GM21723 (cell line): ENCODE measurements around the gene TMEM60.
"Not testable (repeated sequence)": the region's sequence is repeated elsewhere in the genome, so short reads cannot be mapped to it uniquely, and the experiment has no call there.

Experiments used
- ATAC-seq: cut with Tn5 transposase; IDR thresholded peaks from one replicate; pipeline ENCODE4 v1.9.1; 2021; ENCODE audit warnings: mild to moderate bottlenecking, moderate library complexity; ENCODE audit not compliant: unreplicated experiment

The TMEM60 gene, protein sequence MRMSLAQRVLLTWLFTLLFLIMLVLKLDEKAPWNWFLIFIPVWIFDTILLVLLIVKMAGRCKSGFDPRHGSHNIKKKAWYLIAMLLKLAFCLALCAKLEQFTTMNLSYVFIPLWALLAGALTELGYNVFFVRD

DNA sequence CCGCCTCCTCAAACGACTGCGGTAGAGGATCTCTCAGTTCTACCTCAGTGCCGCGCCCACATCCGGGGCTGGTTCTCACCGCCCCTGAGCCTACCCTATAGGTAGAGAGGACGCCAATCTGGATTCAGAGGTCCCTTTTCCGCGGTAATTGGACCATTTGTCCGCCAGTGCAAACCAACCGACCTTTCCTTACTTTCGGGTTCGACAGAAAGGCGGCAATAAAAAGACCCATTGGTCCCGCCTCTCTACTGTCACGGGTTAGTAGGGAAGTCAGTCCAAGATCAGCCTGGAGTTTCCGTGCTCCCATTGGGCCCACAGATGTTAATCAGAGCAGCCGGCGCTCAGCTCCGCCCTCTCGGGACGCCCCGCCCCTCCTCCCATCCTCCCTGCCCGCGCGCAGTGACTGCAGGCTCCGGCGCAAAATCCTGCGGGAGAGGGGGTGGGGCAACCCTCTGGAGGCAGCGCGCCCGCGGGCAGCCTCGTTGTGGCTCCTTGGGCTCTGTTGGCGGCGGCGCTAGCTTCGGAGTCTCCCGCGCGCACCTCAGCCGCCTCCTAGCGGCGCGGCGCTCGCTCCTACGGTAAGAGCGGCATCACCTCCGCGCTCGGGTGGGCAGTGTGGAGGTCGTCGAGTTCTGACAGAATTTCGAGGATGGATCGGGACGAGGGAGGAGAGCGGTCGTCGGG, at the start of gene TMEM60, which contains the start of gene PHTF2:
TSS of gene TMEM60 (minus strand) at position 41 of the 684 bp plus-strand sequence. CDS start 4,061 bp downstream, outside the sequence.
TSS of gene PHTF2 (plus strand) at position 380 of the 684 bp plus-strand sequence.
- peak; percentile 89 for ATAC-seq

DNA sequence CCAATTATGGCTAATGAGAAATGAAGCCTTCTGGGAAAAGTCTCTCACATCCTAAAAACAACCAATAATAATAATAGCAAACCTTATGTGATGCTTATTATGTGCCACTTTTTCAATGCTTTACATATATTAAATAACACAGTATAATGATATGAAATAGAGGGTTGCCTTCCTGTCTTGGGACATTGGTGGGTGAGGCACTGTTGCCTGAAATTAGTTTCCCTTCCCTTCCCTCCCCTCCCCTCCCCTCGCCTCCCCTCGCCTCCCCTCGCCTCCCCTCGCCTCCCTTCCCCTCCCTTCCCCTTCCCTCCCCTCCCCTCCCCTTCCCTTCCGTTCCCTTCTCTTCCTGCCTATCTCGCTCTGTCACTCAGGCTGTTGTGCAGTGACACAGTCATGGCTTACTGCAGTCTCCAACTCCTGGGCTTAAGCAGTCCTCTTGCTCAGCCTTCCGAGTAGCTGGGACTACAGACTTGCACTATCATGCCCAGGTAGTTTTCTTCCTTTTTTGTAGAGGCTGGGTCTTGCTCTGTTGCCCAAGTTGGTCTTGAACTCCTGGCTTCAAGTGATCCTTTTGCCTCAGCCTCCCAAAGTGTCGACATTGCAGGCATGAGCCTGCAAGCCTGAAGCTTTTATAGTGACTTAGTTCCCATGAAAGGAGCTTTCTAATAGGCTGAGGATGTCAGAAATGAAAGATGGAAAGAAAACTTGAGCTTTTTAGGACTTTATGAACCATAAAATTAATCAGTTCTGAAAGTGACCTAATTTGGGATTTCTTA, 48.3 kb upstream of the TMEM60 start:
- ATAC-seq: no peak

DNA sequence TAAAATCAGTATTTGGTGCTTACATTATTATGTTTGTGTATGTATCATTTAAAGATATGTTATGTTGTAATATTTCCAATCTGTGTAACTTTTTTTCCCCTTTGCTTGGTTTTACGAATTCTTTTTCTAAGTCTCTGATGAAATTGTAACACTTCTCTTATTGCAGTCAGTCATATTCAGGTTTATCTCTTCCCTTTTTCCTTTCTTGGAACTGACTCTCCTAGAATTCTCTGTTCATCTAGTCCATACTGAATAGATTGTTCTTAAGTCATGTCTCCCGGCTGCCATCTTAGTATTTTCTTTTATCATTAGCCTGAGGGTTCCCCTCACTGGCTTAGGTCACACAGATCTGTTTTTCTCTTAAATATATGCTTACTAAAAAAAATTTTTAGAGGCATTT, 45.0 kb upstream of the TMEM60 start:
- ATAC-seq: no peak

DNA sequence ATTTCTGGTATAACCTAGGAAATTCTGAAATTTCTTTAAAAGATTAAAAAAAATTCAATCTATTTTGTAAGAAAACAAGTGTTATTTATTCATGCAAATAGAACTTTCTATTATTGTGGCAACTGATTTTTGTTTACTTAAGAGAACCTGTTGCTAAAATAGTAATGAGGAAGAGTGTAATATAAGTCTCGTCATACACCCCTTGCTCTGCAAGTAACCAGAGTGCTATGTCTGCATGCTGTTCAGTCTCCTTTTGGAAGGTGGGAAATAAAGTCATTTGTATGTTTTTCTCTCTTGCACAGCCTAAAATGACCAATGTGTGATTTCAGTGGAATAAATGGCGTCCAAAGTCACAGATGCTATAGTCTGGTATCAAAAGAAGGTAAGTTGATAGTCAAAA, 41.7 kb upstream of the TMEM60 start:
- ATAC-seq: no peak

DNA sequence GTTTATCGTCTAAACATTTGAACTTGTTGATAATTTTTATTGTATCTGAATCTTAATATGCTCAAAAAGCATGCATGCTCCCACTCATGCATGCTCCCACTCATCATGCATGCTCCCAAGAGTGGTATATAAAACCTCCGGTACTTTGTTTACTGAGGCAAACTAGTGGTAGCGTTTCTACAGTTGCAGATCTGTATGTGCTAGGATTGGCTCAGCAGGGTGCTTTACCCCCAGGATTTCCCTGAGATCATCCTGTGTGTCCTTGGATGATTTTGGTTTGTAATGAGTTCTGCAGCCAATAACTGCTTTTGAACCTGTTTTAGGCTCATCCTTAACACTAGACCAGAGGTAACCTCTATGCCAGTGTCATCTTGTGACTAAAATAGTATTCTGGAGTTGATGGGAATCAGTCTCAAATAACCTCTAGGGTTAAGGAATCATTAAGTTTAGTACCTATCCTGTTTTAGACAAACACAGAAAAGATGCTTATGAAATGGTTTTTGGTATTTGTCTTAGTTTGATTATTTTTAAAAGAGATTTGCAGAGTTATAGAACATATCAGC, 40.8 kb upstream of the TMEM60 start:
- no peak for ATAC-seq

DNA sequence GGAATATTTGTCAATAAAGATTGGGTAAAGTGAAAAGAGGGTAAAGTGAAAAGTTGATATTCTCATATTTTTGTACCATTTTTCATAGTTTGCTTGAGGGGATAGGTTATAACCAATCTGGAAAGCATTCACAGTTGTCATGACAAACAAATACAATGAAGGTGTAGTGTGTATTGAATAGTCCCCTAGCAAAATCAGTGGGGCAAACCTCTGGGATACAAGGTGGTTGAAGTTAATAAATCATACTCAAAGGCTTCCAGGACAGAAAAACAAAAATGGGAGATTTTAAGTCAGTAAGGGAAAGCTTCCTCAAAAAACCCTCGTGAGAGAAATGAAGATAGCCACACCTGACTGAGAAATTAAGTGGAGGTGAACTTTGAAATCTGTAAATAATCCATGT, 39.7 kb upstream of the TMEM60 start:
- ATAC-seq: no peak

DNA sequence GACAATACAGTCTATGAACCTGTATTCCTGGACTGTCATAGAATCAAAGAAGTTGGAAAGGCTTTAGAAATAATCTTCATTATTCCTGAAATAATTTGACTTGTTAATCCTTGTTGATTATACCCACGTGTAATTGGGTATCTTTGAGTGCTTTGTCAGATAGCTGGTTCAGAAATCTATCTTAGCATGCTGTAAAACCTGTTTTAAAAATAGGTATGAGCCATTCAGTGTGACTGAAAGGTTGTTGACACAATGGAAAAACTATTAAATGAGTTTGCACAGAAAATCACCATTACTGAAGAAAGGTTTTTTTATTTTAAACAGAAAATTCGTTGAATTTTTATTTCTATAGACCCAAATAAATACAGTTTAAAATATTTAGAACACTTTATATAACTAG, 39.0 kb upstream of the TMEM60 start:
- no peak for ATAC-seq

DNA sequence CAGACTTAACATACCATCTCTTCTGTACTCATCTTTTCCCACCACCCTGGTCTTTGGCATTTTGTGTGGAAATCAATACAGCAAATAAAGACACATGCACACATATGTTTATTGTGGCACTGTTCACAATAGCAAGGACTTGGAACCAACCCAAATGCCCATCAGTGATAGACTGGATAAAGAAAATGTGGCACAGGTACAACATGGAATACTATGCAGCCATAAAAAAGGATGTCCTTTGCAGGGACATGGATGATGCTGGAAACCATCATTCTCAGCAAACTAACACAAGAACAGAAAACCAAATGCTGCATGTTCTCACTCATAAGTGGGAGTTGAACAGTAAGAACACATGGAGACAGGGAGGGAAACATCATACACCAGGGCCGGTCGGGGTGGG, 38.2 kb upstream of the TMEM60 start:
- not testable (repeated sequence) for ATAC-seq

DNA sequence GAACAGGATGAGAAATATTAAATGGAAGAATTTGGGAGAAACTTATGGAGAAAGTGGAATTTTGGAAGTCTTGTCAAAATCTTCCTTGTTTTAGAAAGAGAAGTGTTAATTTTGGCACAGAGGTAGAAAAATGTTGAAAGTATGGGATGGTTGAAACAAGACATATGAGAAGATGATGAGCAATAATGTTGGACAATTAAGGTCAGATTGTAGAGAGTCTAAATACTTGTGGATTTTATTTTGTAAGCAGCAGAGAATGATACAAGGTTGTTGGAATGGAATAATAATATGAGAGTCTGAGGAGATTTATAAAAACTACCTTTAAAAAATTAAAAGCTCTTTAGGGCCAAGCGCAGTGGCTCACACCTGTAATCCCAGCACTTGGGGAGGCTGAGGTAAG, 34.9 kb upstream of the TMEM60 start:
- ATAC-seq: no peak

DNA sequence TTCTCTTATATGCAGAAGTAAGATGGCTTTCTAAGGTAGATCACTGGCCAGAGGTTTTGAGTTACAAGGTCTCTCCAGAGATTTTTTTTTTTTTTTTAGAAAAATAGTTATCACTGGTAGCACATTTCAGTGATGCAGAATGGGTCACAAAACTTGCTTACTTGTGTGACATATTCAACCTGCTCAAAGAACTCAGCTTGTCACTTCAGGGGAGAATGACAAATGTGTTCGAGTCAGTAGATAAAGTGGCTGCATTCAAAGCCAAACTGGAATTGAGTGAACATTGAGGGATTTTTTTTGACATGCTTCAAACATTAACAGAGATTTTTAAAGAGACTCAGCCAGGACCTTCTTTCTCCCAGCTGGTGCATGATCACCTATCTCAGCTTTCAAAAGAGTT, 33.7 kb upstream of the TMEM60 start:
- ATAC-seq: no peak

DNA sequence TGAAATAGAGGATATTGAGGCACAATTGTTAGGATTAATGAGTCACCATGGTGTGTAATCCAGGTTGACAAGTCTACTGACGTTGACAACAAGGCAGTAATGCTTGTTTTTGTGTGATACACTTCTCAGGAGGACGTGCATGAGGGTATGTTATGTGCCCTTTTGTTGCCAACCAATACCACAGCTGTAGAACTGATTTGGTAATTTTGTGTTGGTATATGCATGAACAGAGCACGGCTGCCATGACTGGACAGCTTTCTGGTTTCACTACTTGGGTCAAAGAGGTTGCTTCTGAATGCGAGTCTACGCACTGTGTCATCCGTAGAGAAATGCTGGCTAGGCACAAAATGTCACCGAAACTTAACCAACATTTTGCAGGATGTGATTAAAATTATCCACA, 33.2 kb upstream of the TMEM60 start:
- no peak for ATAC-seq

DNA sequence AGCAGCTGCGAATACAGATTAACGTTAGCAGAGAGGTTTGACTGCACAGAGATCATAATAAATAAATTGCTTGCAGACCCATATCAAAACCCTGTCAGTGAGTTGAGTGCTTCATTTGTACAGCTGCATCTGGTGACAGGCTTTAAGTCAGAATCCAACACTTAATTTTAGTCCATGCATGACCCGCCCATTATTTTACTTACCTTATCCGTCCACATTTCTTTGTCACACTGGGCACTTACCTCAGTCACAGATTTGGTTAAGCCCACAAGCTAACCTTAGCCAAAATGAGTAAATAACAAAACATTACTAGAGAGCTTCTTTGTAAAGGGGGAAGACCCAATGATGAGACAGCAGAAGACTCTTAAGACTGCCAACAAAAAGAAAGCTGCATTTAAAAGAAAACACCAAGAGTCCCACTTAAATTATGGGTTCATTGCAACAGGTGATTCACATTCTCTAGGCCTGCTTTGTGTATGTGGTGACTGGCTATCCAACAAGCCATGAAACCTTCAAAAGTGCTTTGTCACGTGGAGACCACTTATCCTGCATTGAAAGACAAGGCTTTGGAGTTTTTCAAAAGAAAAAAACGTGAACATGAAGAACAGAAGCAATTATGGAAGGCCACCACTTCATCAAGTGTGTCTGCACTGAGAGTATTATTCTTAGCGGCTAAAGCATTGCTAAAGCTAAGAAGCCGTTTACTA, 32.6 kb upstream of the TMEM60 start:
- no peak for ATAC-seq

DNA sequence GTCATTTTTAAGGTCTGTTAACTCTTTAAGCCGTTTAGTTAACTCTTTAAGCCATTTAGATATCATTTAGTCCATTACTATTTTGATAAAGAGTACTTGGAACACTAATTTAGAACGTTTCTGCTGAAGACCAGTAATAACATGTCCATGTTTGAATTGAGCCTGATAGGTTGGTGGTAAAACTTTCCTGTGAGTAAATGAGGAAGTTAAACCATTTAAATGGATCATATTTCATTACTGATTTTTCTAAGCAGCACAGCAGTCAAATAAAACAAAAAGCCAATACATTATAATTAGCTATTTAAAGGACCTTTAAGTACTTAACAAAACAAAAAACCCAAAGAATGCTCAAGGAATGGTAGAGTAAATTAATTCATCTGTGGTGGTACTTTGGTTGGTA, 29.8 kb upstream of the TMEM60 start:
- ATAC-seq: no peak

DNA sequence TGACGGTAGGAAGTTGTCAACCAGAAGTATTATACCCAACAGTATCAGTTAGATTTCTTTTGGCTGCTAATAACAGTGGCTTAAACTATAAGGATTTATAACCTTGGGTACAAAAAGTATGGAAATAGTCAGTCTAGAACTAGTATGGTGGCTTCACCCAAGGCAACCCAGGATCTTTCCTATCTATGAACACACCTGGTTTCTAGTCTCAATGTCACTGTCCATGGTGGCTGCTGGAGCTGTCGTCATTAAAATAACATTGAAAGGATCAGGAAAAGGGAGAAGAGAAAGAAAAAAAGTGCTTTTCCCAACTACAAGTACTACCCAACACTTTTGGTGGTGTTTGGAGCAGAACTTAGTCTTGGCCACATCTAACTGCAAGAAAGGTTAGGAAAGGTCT, 28.1 kb upstream of the TMEM60 start:
- no peak for ATAC-seq

DNA sequence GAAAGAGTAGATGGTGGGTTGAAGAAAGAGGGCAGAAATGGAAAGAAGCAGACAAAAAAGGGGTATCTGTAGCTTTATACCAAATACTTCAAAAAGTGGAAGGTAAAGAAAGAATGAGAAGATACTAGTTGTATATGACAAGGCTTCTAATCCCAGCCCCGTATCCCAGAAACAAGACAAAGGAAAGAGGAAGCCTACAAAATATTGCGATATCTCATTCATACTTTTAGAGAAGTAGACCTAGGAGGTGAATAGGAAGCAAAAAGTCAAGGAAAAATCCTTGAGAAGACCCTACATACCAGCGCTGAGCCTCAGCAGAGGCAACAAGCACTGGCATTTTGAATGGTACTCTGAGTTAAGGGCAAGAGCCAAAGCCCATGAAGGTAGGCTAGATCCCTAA, 26.9 kb upstream of the TMEM60 start:
- no peak for ATAC-seq

DNA sequence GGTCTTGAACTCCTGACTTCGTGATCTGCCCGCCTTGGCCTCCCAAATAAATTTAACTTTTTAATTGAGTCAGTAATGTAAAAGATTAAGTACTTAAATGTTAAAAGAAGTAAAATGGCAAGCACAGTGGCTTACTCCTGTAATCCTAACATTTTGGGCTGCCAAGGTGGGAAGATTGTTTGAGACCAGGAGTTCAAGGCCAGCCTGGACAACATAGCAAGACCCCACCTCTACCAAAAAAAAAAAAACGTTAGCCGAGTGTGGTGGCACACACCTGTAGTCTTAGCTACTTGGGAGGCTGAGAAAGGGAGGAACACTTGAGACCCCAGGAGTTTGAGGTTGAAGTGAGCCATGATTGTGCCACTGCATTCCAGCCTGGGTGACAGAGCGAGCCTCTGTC, 26.4 kb upstream of the TMEM60 start:
- ATAC-seq: no peak

DNA sequence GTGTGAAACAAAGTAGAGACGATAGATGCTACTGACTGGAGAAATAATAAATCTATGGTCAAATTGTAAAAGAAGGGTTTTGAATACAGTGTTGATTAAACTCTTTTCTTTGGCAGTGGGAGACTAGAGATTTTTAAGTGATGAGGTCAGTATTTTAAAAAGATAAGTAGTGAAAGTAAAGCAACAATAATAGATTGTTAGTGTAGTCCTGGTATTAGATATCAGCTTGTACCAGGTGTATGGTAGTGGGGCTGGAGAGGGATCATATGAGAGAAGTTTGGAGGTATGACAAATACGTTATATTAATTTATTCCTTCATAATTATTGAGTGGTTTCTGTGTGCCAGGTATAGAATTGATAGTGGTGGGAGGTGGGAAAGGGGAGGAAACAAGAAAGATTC, 25.6 kb upstream of the TMEM60 start:
- peak; percentile 37 for ATAC-seq

DNA sequence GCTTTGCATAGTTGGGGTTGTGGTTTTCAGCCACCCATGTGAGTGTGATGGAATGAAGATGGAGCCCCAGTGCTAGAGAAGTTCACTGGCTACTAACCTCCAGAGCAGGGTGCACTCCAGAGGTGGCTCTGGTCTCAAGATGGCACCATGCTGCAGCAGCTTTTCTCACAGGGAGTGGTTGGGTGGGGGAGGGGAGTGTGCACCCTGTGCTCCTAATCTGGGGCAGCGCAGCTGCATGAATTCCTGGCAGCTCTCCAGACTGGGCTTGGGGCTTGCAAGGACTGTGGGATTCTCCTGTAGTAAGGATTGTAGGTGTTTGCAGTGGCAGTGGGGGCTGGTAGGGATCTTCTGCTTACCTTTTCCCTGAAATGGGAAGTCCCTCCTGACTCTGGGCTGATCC, 24.0 kb upstream of the TMEM60 start:
- no peak for ATAC-seq

DNA sequence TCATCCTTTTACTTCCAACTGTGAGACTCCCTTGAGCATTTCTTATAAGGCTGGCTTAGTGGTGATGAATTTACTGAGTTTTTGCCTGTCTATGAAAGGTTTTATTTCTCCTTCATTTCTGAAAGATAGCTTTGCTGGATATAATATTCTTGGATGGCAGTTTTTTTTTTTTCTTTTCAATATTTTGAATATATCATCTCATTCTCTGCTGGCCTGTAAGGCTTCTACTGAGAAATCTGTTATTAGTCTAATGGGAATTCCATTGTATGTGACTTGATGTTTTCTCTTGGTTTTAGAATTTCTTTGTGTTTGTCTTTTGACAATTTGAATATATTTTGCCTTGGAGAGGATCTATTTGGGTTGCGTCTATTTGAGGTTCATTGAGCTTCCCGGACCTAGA, 22.7 kb upstream of the TMEM60 start:
- ATAC-seq: no peak

DNA sequence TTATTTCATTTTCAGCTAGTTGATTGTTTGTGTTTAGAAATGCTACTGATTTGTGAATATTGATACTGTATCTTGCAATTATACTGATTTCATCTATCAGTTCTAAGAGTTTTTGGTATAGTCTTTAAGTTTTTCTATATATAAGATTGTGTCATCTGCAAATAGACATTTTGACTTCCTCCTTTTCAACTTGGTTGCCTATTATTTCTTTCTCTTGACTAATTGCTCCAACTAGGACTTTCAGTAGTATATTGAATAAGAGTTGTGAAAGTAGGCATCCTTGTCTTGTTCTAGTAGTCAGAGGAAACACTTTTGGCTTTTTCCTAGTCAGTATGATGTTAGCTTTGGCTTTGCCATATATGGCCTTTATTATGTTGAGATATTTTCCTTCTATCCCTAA, 20.8 kb upstream of the TMEM60 start:
- no peak for ATAC-seq

DNA sequence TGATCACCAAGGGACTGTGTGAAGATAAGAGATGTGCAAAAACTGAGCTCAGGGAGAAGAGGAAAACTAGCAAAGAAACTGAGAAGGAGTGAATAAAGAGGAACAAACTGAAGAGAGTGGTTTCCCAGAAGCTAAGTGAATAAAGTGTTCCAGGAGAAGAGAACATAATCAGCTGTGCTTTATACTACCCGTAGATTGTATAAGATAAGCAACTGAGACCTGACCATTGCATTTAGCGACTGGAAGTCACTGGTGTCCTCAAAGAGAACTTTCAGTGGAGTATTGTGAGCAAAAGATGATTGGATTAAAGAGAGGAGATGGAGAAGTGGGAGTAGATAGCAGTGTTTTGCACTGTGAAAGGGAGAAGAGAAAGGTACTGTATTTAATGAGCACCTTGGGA, 14.9 kb upstream of the TMEM60 start:
- no peak for ATAC-seq
